GM19193 (cell line): ENCODE data around the gene MCFD2.

Experiments
- POLR2A ChIP-seq: IDR thresholded peaks from 4 replicates; pipeline ENCODE4 v1.6.1; 2011; ENCODE audit not compliant: insufficient read depth, insufficient read length; ENCODE audit errors: extremely low read depth

The MCFD2 gene

GRCh38 chr2:46922606-46923005 lies 7.0 kb upstream of the MCFD2 start:
- no peak for TF ChIP-seq POLR2A

GRCh38 chr2:46921676-46922448 lies 6.3 kb upstream of the MCFD2 start:
- TF ChIP-seq POLR2A: no peak

- TF ChIP-seq POLR2A: no peak
Measured at GRCh38 chr2:46917628-46918027, 2.0 kb upstream of the MCFD2 start.

- peak; percentile 75 for TF ChIP-seq POLR2A
Measured at GRCh38 chr2:46915811-46916630, 415 bp upstream of the MCFD2 start.

- TF ChIP-seq POLR2A: no peak
Measured at GRCh38 chr2:46914578-46915230, 902 bp downstream of the MCFD2 start.

GRCh38 chr2:46913471-46914381 lies 1.9 kb downstream of the MCFD2 start:
- TF ChIP-seq POLR2A: no peak

- no peak for TF ChIP-seq POLR2A
Measured at GRCh38 chr2:46909771-46910419, 5.7 kb downstream of the MCFD2 start.

GRCh38 chr2:46909150-46909549 lies 6.5 kb downstream of the MCFD2 start:
- no peak for TF ChIP-seq POLR2A

- no peak for TF ChIP-seq POLR2A
Measured at GRCh38 chr2:46902465-46902864, 13.1 kb downstream of the MCFD2 start.

GRCh38 chr2:46901611-46902010 lies 14.0 kb downstream of the MCFD2 start:
- no peak for TF ChIP-seq POLR2A

- no peak for TF ChIP-seq POLR2A
Measured at GRCh38 chr2:46900381-46900780, 15.2 kb downstream of the MCFD2 start.

GRCh38 chr2:46899053-46899452 lies 16.6 kb downstream of the MCFD2 start:
- no peak for TF ChIP-seq POLR2A

- no peak for TF ChIP-seq POLR2A
Measured at GRCh38 chr2:46898024-46898423, 17.6 kb downstream of the MCFD2 start.

GRCh38 chr2:46893269-46893939 lies 22.2 kb downstream of the MCFD2 start:
- TF ChIP-seq POLR2A: no peak

GRCh38 chr2:46891956-46892553 lies 23.6 kb downstream of the MCFD2 start:
- TF ChIP-seq POLR2A: no peak
